Fibroblast of pulmonary artery (primary cell): Measurements from ENCODE around the gene MAML2.
"Not testable (repeated sequence)": the region's sequence is repeated elsewhere in the genome, so short reads cannot be mapped to it uniquely, and the experiment has no call there.

ENCODE experiments used
- DNase-seq: peaks from one replicate; pipeline ENCODE4 v3.0.0-alpha.2; 2010; ENCODE audit warnings: low read depth
- H3K4me3 ChIP-seq: replicated peaks from 2 replicates; pipeline ENCODE4 v1.5.1; 2011; ENCODE audit warnings: low read depth, mild to moderate bottlenecking, control low read depth, low read length, moderate library complexity
- CTCF ChIP-seq: IDR thresholded peaks from 2 replicates; pipeline ENCODE4 v1.5.1; 2011; ENCODE audit warnings: mild to moderate bottlenecking, control low read depth, low read length, inconsistent platforms; ENCODE audit errors: missing control alignments

Gene MAML2

GRCh38 chr11:96191752-96192151, 151.2 kb downstream of the MAML2 start:
- no peak for TF ChIP-seq CTCF
- no peak overlapping the region for H3K4me3 ChIP-seq

GRCh38 chr11:96189351-96189750, 153.6 kb downstream of the MAML2 start:
- TF ChIP-seq CTCF: no peak
- H3K4me3 ChIP-seq: no peak overlapping the region
- no peak for DNase-seq

More at GRCh38 chr11:96191752-96192151, 151.2 kb downstream of the MAML2 start:
- peak; percentile 76 for DNase-seq

GRCh38 chr11:96188243-96189006, 154.6 kb downstream of the MAML2 start:
- TF ChIP-seq CTCF: no peak
- peak; percentile 75 for DNase-seq
- H3K4me3 ChIP-seq: no peak overlapping the region

GRCh38 chr11:96187822-96188221, 155.2 kb downstream of the MAML2 start:
- no peak for TF ChIP-seq CTCF
- DNase-seq: peak; percentile 80
- no peak overlapping the region for H3K4me3 ChIP-seq

- no peak for DNase-seq
- H3K4me3 ChIP-seq: no peak overlapping the region
- TF ChIP-seq CTCF: no peak
These were observed 156.2 kb downstream of the MAML2 start for GRCh38 chr11:96186806-96187205.

GRCh38 chr11:96185220-96185768, 157.7 kb downstream of the MAML2 start:
- no peak overlapping the region for H3K4me3 ChIP-seq
- no peak for TF ChIP-seq CTCF
- no peak for DNase-seq

- DNase-seq, H3K4me3 ChIP-seq: not testable (repeated sequence)
These were observed 162.1 kb downstream of the MAML2 start for GRCh38 chr11:96180937-96181336.
